ENCODE results near the gene NECAB3. TPM values are rescaled to one million over a fixed set of nuclear protein-coding genes. Genes with fewer than 3 reads are reported as not detected.

Gene NECAB3
- total and polyA plus RNA-seq, 2 of the 13 experiments (the other 11 are each of a cell fraction or from before 2014, with no cell fraction given): 61.5 to 65.5 TPM

DNA sequence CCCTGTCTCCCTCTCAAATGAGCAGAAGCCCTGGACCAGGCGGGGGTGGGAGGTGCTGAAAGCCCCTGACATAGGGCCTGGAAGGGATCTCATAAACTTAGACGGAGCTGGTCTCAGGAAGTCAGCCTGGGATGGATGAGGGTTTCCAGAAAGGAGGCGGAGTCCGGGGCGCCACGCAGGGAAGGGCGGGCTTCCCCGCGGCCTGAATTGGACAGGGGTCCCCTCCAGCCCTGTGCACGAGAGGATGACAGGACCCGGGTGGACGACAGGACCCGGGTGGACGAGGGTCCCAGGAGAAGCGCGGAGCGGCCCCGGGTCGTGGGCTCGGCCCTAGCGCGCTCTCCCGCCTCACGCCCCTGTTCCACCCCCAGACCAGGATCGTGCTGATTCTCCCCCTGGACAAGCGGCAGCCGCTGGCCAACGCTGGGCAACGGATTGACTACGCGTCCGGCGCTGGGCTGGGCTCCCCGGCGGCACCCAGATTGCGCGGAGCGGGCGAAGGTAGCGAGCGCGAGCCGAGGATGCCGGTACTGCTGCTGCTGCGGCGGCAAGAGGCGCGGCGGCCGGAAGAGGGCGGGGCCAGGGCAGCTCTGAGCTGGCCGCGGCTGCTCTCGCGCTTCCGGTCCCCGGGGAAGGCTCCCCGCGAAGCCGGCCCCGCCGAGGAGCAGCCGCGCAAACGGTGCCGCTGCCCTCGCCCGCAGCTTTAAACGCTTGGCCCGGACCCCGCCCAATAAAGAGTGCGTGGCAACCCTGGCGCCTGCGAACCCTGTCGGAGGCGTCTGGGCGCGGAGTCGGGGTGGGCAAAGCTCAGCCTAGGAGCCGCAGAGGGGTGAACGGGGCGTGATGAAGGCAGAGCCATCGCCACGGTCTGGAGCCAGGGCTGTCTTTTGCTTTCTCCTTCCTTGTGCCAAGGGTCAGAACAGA, 10.8 kb downstream of the NECAB3 start (continued):
- TF ChIP-seq, protein P1, sequence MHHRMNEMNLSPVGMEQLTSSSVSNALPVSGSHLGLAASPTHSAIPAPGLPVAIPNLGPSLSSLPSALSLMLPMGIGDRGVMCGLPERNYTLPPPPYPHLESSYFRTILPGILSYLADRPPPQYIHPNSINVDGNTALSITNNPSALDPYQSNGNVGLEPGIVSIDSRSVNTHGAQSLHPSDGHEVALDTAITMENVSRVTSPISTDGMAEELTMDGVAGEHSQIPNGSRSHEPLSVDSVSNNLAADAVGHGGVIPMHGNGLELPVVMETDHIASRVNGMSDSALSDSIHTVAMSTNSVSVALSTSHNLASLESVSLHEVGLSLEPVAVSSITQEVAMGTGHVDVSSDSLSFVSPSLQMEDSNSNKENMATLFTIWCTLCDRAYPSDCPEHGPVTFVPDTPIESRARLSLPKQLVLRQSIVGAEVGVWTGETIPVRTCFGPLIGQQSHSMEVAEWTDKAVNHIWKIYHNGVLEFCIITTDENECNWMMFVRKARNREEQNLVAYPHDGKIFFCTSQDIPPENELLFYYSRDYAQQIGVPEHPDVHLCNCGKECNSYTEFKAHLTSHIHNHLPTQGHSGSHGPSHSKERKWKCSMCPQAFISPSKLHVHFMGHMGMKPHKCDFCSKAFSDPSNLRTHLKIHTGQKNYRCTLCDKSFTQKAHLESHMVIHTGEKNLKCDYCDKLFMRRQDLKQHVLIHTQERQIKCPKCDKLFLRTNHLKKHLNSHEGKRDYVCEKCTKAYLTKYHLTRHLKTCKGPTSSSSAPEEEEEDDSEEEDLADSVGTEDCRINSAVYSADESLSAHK (CRISPR knock-in tag; IDR thresholded peaks at IDR 0.05; ENCODE audit: borderline replicate concordance): no peak
- TF ChIP-seq GTF2F1 (IDR thresholded peaks at IDR 0.05; ENCODE audit: low read length) (no peak), ZFYVE20 (CRISPR knock-in tag; IDR thresholded peaks at IDR 0.05; ENCODE audit: borderline replicate concordance, low read depth) (no peak), SNAI1 (CRISPR knock-in tag; IDR thresholded peaks at IDR 0.05; ENCODE audit: borderline replicate concordance) (no peak), SCMH1 (CRISPR knock-in tag; IDR thresholded peaks at IDR 0.05; ENCODE audit: borderline replicate concordance) (no peak), SMAD9 (CRISPR knock-in tag; IDR thresholded peaks at IDR 0.05) (no peak), U2AF1 (optimal IDR thresholded peaks at IDR 0.05; ENCODE audit: low read depth, low read length) (peak; percentile 92), ZNF746 (CRISPR knock-in tag; IDR thresholded peaks at IDR 0.05) (peak; percentile 27; the same call in 1 of the 2 replicates), ZMYM4 (CRISPR knock-in tag; IDR thresholded peaks at IDR 0.05) (peak; percentile 60; the same call in 1 of the 2 replicates), ZNF282 (IDR thresholded peaks at IDR 0.05; ENCODE audit: partially characterized antibody) (no peak), ZNF556 (CRISPR knock-in tag; IDR thresholded peaks at IDR 0.05; ENCODE audit: borderline replicate concordance) (peak; percentile 71; the same call in 1 of the 2 replicates), ZNF713 (CRISPR knock-in tag; IDR thresholded peaks at IDR 0.05) (peak; percentile 97), KAT8 (CRISPR knock-in tag; IDR thresholded peaks at IDR 0.05) (peak; percentile 93), ZNF644 (CRISPR knock-in tag; IDR thresholded peaks at IDR 0.05; ENCODE audit: low read depth) (no peak), U2AF2 (IDR thresholded peaks at IDR 0.05; ENCODE audit: low read depth, low read length) (no peak)
- TF ChIP-seq, protein P2, sequence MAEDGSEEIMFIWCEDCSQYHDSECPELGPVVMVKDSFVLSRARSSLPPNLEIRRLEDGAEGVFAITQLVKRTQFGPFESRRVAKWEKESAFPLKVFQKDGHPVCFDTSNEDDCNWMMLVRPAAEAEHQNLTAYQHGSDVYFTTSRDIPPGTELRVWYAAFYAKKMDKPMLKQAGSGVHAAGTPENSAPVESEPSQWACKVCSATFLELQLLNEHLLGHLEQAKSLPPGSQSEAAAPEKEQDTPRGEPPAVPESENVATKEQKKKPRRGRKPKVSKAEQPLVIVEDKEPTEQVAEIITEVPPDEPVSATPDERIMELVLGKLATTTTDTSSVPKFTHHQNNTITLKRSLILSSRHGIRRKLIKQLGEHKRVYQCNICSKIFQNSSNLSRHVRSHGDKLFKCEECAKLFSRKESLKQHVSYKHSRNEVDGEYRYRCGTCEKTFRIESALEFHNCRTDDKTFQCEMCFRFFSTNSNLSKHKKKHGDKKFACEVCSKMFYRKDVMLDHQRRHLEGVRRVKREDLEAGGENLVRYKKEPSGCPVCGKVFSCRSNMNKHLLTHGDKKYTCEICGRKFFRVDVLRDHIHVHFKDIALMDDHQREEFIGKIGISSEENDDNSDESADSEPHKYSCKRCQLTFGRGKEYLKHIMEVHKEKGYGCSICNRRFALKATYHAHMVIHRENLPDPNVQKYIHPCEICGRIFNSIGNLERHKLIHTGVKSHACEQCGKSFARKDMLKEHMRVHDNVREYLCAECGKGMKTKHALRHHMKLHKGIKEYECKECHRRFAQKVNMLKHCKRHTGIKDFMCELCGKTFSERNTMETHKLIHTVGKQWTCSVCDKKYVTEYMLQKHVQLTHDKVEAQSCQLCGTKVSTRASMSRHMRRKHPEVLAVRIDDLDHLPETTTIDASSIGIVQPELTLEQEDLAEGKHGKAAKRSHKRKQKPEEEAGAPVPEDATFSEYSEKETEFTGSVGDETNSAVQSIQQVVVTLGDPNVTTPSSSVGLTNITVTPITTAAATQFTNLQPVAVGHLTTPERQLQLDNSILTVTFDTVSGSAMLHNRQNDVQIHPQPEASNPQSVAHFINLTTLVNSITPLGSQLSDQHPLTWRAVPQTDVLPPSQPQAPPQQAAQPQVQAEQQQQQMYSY (CRISPR knock-in tag; IDR thresholded peaks at IDR 0.05): 0 out of 2 replicates have a peak, but pooled peaks have one; percentile 39
- TF ChIP-seq, protein P3, sequence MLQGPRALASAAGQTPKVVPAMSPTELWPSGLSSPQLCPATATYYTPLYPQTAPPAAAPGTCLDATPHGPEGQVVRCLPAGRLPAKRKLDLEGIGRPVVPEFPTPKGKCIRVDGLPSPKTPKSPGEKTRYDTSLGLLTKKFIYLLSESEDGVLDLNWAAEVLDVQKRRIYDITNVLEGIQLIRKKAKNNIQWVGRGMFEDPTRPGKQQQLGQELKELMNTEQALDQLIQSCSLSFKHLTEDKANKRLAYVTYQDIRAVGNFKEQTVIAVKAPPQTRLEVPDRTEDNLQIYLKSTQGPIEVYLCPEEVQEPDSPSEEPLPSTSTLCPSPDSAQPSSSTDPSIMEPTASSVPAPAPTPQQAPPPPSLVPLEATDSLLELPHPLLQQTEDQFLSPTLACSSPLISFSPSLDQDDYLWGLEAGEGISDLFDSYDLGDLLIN (CRISPR knock-in tag; IDR thresholded peaks at IDR 0.05; ENCODE audit: borderline replicate concordance): no peak; the same call in 1 of the 2 replicates
- TF ChIP-seq, protein P4, sequence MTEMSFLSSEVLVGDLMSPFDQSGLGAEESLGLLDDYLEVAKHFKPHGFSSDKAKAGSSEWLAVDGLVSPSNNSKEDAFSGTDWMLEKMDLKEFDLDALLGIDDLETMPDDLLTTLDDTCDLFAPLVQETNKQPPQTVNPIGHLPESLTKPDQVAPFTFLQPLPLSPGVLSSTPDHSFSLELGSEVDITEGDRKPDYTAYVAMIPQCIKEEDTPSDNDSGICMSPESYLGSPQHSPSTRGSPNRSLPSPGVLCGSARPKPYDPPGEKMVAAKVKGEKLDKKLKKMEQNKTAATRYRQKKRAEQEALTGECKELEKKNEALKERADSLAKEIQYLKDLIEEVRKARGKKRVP (CRISPR knock-in tag; IDR thresholded peaks at IDR 0.05): peak in 1 of 2 experiments; percentile 70; a peak in 1 of 4 replicates
